Nephron progenitor cell (in vitro differentiated cells): ENCODE data around the gene CNRIP1.

Experiments
- DNase-seq: peaks from one replicate; pipeline ENCODE4 v3.0.0; 2021
- H3K27ac Mint-ChIP-seq: 2 replicates; pipeline ENCODE4 v1.8.0; 2021; ENCODE audit warnings: mild to moderate bottlenecking, moderate library complexity, mixed read lengths
- H3K27me3 Mint-ChIP-seq: 2 replicates; pipeline ENCODE4 v1.8.0; 2021; ENCODE audit warnings: mild to moderate bottlenecking, low read depth, mixed read lengths; ENCODE audit not compliant: poor library complexity
- H3K36me3 Mint-ChIP-seq: 2 replicates; pipeline ENCODE4 v1.8.0; 2021; ENCODE audit warnings: low read depth, mixed read lengths
- H3K4me1 Mint-ChIP-seq: 2 replicates; pipeline ENCODE4 v1.8.0; 2021; ENCODE audit warnings: mixed read lengths
- H3K4me3 Mint-ChIP-seq: 2 replicates; pipeline ENCODE4 v1.8.0; 2021; ENCODE audit warnings: mild to moderate bottlenecking, moderate library complexity, mixed read lengths
- H3K9me3 Mint-ChIP-seq: 2 replicates; pipeline ENCODE4 v1.8.0; 2021; ENCODE audit warnings: mild to moderate bottlenecking, moderate library complexity, mixed read lengths
- CTCF ChIP-seq: fragments of 200-600 bp; sonication (generic); IDR thresholded peaks from 2 replicates; pipeline ENCODE4 v1.5.0; 2021; ENCODE audit warnings: antibody characterized with exemption

Gene CNRIP1

GRCh38 chr2:68250196-68250595 is 69.6 kb downstream of the CNRIP1 start:
- no peaks in the 10 kb centered on the region for H3K9me3 Mint-ChIP-seq
- peaks cover 5% of the 10 kb centered on the region for H3K4me1 Mint-ChIP-seq
- no peak for DNase-seq
- no peaks in the 10 kb centered on the region for H3K36me3 Mint-ChIP-seq
- TF ChIP-seq CTCF: no peak
- no peaks in the 10 kb centered on the region for H3K27me3 Mint-ChIP-seq
- peak overlapping the region; percentile 99 for H3K27ac Mint-ChIP-seq
- no peak overlapping the region for H3K4me3 Mint-ChIP-seq

- Mint-ChIP-seq H3K4me1 (no peaks in the 10 kb centered on the region), H3K36me3 (no peaks in the 10 kb centered on the region), H3K9me3 (no peaks in the 10 kb centered on the region), H3K27ac (no peak overlapping the region), H3K27me3 (no peaks in the 10 kb centered on the region), H3K4me3 (no peak overlapping the region)
- DNase-seq: no peak
- TF ChIP-seq CTCF: no peak
These were observed 70.9 kb downstream of the CNRIP1 start for GRCh38 chr2:68248806-68249205.

GRCh38 chr2:68248361-68248760 is 71.4 kb downstream of the CNRIP1 start:
- H3K27me3 Mint-ChIP-seq: no peaks in the 10 kb centered on the region
- H3K27ac Mint-ChIP-seq: no peak overlapping the region
- no peak for DNase-seq
- H3K4me3 Mint-ChIP-seq: no peak overlapping the region
- H3K9me3 Mint-ChIP-seq: no peaks in the 10 kb centered on the region
- no peak for TF ChIP-seq CTCF
- no peaks in the 10 kb centered on the region for H3K36me3 Mint-ChIP-seq
- H3K4me1 Mint-ChIP-seq: no peaks in the 10 kb centered on the region

GRCh38 chr2:68246396-68246795 is 73.4 kb downstream of the CNRIP1 start:
- Mint-ChIP-seq H3K27ac (no peak overlapping the region), H3K36me3 (no peaks in the 10 kb centered on the region), H3K9me3 (no peaks in the 10 kb centered on the region), H3K4me1 (peaks cover under 1% of the 10 kb centered on the region), H3K4me3 (no peak overlapping the region), H3K27me3 (no peaks in the 10 kb centered on the region)
- TF ChIP-seq CTCF: no peak
- DNase-seq: no peak

- Mint-ChIP-seq H3K9me3 (no peaks in the 10 kb centered on the region), H3K4me3 (no peak overlapping the region), H3K4me1 (peaks cover 7% of the 10 kb centered on the region), H3K27me3 (no peaks in the 10 kb centered on the region), H3K36me3 (peaks cover 1% of the 10 kb centered on the region), H3K27ac (no peak overlapping the region)
- DNase-seq: no peak
- TF ChIP-seq CTCF: no peak
These were observed 74.1 kb downstream of the CNRIP1 start for GRCh38 chr2:68245672-68246071.

DNA sequence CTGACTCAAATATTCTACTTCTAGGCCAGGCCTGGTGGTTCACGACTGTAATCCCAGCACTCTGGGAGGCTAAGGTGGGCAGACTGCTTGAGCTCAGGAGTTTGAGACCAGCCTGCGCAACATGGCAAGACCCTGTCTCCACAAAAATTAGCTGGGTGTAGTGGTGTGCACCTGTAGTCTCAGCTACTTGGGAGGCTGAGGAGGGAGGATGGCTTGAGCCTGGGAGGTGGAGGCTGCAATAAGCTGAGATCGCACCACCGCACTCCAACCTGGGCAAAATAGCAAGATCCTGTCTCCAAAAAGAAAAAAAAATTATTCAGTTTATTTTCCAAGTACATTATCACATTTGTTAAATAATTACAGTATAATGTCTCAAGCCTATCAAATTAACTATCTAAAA is 74.7 kb downstream of the CNRIP1 start:
- H3K4me3 Mint-ChIP-seq: no peak overlapping the region
- H3K27ac Mint-ChIP-seq: no peak overlapping the region
- DNase-seq: no peak
- peaks cover 5% of the 10 kb centered on the region for H3K36me3 Mint-ChIP-seq
- peaks cover 13% of the 10 kb centered on the region for H3K4me1 Mint-ChIP-seq
- no peaks in the 10 kb centered on the region for H3K27me3 Mint-ChIP-seq
- no peak for TF ChIP-seq CTCF
- no peaks in the 10 kb centered on the region for H3K9me3 Mint-ChIP-seq
